GM23338 (cell line): ENCODE data around the gene CATSPERE.

Experiments
- CREB1 ChIP-seq: fragments of 250-450 bp; sonication (Bioruptor Pico); IDR thresholded peaks from 2 replicates; pipeline ENCODE4 v1.5.0; 2020; ENCODE audit warnings: low read depth, mild to moderate bottlenecking, moderate library complexity
- CTCF ChIP-seq, 2 experiments: fragments of 200-600 bp in 1 of 2; sonication (generic) in 1 of 2; conservative IDR thresholded peaks; 2 replicates each; pipeline versions ENCODE4 v1.5.1 to v1.6.1; 2016 to 2017; ENCODE audit warnings: antibody characterized with exemption in 2 of 2, low read depth in 2 of 2, mild to moderate bottlenecking in 2 of 2, moderate library complexity in 1 of 2
- EZH2 ChIP-seq: fragments of 200-600 bp; sonication (generic); IDR thresholded peaks from one replicate; pipeline ENCODE4 v1.8.0; 2017; ENCODE audit warnings: antibody characterized with exemption, mild to moderate bottlenecking, low read depth; ENCODE audit not compliant: unreplicated experiment
- EZH2phosphoT487 ChIP-seq: fragments of 200-600 bp; sonication (generic); IDR thresholded peaks from one replicate; pipeline ENCODE4 v1.8.1; 2018; ENCODE audit warnings: antibody characterized with exemption; ENCODE audit not compliant: unreplicated experiment
- JUNB ChIP-seq: IDR thresholded peaks from one replicate; pipeline ENCODE4 v1.6.1; 2016; ENCODE audit warnings: antibody characterized with exemption; ENCODE audit not compliant: unreplicated experiment
- NANOG ChIP-seq: IDR thresholded peaks from 2 replicates; pipeline ENCODE4 v1.6.1; 2016; ENCODE audit warnings: antibody characterized with exemption, borderline replicate concordance
- POLR2AphosphoS5 ChIP-seq: IDR thresholded peaks from 2 replicates; pipeline ENCODE4 v1.6.1; 2016; ENCODE audit warnings: antibody characterized with exemption, low read depth
- STAT1 ChIP-seq: IDR thresholded peaks from one replicate; pipeline ENCODE4 v1.6.1; 2016; ENCODE audit warnings: antibody characterized with exemption; ENCODE audit not compliant: unreplicated experiment
- ZNF114 ChIP-seq: fragments of 250-450 bp; sonication (Bioruptor Pico); IDR thresholded peaks from 2 replicates; pipeline ENCODE4 v1.5.0; 2020; ENCODE audit warnings: mild to moderate bottlenecking, moderate library complexity
- ZNF462 ChIP-seq: fragments of 250-450 bp; sonication (Bioruptor Pico); IDR thresholded peaks from 2 replicates; pipeline ENCODE4 v1.5.0; 2020; ENCODE audit warnings: mild to moderate bottlenecking, moderate library complexity
- TF ChIP-seq, protein P1 (sequence below): IDR thresholded peaks from one replicate; pipeline ENCODE4 v1.6.1; 2018; ENCODE audit warnings: antibody characterized with exemption; ENCODE audit not compliant: unreplicated experiment
- TF ChIP-seq, protein P2 (sequence below): IDR thresholded peaks from 2 replicates; pipeline ENCODE4 v1.6.1; 2016; ENCODE audit warnings: antibody characterized with exemption

GRCh38 chr1:244675167-244675566, 214.1 kb downstream of the CATSPERE start:
- TF ChIP-seq CTCF (conservative IDR thresholded peaks at IDR 0.05; ENCODE audit: low read depth in 2 of 2), result no peak
- TF ChIP-seq NANOG, result no peak
- TF ChIP-seq EZH2, result no peak
- TF ChIP-seq EZH2phosphoT487, result no peak
- no peak for TF ChIP-seq POLR2AphosphoS5
- TF ChIP-seq, protein P1, sequence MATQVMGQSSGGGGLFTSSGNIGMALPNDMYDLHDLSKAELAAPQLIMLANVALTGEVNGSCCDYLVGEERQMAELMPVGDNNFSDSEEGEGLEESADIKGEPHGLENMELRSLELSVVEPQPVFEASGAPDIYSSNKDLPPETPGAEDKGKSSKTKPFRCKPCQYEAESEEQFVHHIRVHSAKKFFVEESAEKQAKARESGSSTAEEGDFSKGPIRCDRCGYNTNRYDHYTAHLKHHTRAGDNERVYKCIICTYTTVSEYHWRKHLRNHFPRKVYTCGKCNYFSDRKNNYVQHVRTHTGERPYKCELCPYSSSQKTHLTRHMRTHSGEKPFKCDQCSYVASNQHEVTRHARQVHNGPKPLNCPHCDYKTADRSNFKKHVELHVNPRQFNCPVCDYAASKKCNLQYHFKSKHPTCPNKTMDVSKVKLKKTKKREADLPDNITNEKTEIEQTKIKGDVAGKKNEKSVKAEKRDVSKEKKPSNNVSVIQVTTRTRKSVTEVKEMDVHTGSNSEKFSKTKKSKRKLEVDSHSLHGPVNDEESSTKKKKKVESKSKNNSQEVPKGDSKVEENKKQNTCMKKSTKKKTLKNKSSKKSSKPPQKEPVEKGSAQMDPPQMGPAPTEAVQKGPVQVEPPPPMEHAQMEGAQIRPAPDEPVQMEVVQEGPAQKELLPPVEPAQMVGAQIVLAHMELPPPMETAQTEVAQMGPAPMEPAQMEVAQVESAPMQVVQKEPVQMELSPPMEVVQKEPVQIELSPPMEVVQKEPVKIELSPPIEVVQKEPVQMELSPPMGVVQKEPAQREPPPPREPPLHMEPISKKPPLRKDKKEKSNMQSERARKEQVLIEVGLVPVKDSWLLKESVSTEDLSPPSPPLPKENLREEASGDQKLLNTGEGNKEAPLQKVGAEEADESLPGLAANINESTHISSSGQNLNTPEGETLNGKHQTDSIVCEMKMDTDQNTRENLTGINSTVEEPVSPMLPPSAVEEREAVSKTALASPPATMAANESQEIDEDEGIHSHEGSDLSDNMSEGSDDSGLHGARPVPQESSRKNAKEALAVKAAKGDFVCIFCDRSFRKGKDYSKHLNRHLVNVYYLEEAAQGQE, result no peak
- no peak for TF ChIP-seq ZNF114 (CRISPR knock-in tag)
- no peak for TF ChIP-seq JUNB
- TF ChIP-seq CREB1 (CRISPR knock-in tag), result no peak
- TF ChIP-seq, protein P2, sequence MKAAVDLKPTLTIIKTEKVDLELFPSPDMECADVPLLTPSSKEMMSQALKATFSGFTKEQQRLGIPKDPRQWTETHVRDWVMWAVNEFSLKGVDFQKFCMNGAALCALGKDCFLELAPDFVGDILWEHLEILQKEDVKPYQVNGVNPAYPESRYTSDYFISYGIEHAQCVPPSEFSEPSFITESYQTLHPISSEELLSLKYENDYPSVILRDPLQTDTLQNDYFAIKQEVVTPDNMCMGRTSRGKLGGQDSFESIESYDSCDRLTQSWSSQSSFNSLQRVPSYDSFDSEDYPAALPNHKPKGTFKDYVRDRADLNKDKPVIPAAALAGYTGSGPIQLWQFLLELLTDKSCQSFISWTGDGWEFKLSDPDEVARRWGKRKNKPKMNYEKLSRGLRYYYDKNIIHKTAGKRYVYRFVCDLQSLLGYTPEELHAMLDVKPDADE, result no peak
- no peak for TF ChIP-seq STAT1
- no peak for TF ChIP-seq ZNF462 (CRISPR knock-in tag)
